Renal cortex interstitium (tissue), 11 donors: ENCODE results near the gene SCN7A. TPM values are rescaled to one million over a fixed set of nuclear protein-coding genes. Genes with fewer than 3 reads are reported as not detected.
"Not testable (repeated sequence)": the region's sequence is repeated elsewhere in the genome, so short reads cannot be mapped to it uniquely, and the experiment has no call there.

ENCODE experiments used
- DNase-seq, 11 donors: peaks; one replicate each; pipeline ENCODE4 v3.0.0-alpha.2; 2013; ENCODE audit warnings: low read depth in 9 of 11, low spot score in 4 of 11; ENCODE audit errors: extremely low read depth in 1 of 11
- polyA plus RNA-seq, 3 donors: library from polyadenylated mRNA; unstranded; fragments of 120-200 nt; gene quantifications; one replicate each; pipeline ENCODE4 v1.2.1, GENCODE V29; 2013; ENCODE audit not compliant: insufficient read length in 3 of 3

The SCN7A gene
- polyA plus RNA-seq, 3 donors = 9.7 to 15.3 (median 14.4) TPM

GRCh38 chr2:166410828-166411472 is 83.1 kb downstream of the SCN7A start:
- DNase-seq = no peak

DNA sequence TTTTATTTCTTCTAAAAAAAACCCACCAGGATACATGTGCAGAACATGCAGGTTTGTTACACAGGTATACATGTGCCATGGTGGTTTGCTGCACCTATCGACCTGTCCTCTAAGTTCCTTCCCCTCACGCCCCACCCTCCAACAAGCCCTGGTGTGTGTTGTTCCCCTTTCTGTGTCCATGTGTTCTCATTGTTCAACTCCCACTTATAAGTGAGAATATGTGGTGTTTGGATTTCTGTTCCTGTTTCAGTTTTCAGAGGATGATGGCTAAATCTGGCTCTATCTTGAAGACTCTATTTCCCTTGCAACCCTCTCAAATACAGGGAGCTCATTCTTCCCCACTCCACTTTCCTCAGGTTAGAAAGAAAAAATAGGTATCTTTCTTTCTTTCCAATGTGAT is 86.3 kb downstream of the SCN7A start:
- DNase-seq = not testable (repeated sequence)

DNA sequence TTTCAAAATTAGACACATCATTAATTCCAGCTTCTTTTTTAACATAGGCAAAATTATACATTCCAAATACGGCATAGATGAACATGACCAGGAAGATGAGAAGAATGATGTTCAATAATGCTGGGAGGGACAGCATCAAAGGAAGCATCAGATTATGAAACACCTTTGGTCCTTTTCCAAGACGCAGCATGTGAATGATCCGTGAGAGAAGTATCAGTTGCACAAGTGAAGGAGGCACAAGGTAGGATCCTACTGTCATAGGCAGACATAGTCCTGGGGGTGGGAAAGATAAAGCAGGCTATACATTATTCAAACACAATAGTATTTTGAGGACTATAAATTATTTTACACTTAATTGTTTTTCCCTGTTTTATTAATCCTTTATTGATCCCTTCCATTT is 87.7 kb downstream of the SCN7A start:
- no peak for DNase-seq

GRCh38 chr2:166405569-166405926 is 88.5 kb downstream of the SCN7A start:
- no peak for DNase-seq

DNA sequence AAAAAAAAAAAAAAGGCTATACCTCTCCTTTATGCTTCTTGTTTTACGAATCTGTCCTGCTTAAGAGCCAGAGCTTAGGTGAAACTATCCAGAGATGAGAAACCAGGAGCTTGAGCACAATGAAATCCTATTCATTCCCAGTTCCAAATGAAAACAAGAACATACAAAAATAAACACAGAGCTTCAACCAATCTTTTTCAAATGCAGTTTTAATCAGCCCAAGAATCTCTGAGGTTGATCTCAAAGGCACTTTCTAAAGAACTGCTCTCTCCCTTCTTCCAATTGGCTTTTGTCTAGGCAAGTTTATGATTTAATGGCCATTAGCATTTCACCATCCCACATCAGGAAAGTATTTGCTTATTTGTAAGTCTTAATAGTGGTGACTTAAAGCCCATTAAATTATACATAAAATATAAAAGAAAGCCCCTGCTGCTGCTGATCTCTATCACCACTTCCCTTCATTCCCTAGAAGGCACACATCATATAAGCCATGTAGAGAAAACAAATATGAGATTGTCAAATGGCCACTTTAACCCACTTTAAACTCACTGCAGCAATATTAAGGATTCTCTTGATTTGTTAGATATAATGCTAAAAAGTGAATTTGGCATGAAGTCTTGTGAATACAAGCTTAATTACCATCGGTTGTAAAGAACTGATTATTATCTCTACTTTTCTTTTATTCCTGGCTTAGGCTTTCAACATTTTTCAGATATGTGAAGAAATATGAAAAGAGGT is 89.0 kb downstream of the SCN7A start:
- DNase-seq = no peak

GRCh38 chr2:166394245-166394644 is 99.8 kb downstream of the SCN7A start:
- no peak for DNase-seq

DNA sequence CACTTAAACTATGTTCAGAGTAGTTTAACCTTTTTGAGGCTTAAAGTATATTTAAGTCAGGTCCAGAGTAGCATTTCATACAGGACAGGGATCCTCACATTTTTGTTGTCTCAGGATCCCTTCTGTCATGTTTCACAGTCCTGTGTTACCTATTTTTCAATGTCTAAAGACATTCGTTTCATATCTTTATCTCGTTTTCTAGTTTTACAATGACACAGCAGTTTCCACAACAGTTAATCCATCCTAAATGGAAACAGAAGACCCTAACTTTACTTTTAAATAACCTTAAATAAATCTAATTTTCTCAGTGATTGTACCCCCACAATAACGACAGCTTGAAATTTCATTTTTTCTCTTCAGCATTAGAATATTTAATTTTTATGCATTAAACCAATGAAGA is 101.0 kb downstream of the SCN7A start:
- DNase-seq = no peak

DNA sequence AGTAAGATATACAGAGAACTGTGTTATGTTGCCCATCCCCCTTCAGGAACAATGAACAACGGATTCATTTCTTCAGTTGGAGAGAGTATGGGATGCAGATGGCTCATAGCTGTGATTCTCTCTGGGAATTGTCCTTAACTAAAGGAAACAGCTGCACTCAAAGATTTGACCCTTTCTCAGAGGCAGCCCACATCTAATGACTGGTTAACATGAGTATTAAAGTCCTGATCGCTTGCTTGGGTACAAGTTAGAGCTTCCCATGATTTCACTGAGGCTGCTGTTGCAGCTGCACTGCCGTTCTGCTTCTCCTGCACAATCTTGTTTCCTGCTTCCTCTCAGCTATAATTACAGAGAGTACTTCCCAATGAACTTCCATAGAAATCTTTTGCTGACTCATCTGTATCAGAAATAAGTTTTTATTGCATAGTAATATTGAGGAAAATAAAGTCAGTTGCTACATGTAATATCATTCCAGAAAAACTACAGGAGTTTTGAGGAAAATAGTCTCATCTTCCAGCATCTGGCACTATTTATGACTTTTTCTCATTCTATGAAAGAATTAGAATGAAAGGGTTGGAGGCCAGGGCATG is 105.5 kb downstream of the SCN7A start:
- DNase-seq = no peak

- no peak for DNase-seq
These were observed 108.7 kb downstream of the SCN7A start for GRCh38 chr2:166385313-166385712.

DNA sequence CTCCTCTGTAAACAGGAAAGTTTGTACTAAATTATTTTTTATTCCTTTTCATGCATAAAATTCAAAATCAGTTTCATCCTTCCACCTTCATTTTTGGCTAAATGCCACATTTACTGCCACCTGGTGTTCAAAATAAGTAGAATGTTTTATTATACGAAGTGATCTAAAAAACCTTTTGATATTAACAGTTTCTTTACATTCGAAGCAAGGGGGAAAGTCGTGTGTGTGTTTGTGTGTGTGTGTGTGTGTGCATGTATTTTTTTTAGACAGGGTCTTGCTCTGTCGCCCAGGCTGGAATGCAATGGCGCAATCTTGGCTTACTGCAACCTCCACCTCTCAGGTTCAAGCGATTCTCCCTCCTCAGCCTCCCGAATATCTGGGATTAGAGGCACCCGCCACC is 109.3 kb downstream of the SCN7A start:
- peak in 1 of 11 donors; percentile 13 for DNase-seq

DNA sequence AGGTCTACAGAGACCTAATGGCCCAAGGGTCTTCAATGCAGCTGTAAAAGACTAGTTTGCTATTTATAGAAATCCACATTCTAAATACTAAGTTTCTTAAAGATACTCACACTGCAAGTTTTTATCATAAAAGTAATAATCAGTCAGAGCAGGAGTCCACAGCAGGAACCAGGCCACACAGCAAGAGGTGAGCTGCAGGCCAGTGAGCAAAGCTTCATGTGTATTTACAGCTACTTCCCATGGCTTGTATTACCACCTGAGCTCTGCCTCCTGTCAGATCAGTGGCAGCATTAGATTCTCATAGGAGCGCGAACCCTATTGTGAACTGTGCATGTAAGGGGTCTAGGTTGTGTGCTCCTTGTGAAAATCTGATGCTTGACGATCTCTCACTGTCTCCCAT is 111.6 kb downstream of the SCN7A start:
- no peak for DNase-seq

GRCh38 chr2:166380615-166381014 is 113.4 kb downstream of the SCN7A start:
- DNase-seq = no peak

DNA sequence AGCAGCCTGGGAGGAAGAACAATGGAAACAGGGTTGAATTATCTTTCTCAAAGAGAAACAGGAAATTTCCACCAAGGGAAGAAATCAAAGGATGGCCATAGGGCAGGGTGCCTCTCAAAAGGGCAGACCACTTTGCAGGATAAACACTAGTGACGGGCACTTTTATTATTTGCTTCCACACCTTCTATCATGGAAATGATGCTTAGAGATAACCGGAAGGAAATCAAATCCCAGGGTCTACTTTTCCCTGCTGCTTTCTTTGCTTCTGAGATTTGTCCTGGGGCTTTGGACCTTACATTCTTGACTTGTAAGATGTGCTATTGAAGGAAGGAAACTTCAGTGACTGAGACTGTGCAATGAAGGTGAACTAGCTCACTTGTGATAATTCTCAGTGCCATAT is 117.2 kb downstream of the SCN7A start:
- no peak for DNase-seq

DNA sequence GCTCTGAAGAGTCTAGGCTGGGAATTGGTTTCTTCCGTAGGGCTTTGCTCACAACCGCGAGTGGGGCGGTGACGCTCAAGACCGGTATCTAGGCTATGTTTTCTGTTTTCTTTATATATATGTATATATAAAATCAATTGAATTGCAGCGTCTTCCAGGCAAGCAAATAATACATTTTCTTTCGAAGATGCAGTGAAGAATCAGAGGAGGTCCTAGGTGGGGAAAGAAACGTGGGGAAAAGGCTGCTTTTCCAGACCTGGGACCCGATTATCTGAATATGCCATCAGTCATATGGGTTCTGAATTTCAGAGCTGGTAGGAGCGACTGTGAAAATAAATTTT is 117.6 kb downstream of the SCN7A start:
- DNase-seq = no peak

DNA sequence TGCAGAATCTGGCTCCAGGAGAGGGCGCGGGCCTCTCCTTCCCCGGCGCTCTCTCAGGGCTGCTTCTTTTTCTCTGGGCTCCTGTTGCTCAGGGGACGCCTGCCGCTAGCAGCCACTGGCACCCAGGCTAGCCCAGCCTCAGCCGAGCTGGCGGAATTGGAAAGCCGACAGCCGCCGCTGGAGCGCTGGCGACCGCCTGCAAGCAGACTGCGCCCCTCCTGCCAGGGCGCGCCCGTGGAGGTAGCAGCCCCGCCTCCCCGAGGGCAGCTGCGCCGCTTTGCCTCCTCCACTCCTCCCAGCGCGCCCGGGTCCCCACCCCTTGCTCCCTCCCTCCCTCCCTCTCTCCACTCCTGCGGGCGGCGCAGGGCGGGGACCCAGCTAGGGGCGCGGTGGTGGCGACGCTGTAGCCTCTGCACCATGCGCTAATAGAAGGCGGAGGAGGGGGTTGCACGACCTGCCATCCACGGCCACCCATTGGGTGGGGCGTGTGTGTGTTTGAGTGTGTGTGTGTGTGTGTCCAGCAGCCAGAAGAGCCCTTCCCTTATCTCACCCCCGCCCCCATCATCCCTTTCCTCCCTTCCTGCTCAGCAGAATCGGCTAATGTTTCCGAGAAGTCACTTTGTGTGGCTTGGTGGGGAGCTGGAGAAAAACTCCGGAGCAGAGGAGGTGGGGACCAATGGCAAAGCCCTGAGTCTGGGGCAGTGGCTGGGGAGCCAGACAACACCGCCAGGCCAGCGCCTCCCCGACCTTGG is 118.1 kb downstream of the SCN7A start, which contains the start of gene SCN9A:
Gene SCN9A, minus strand, starts transcription at position 209 of the 752 bp plus-strand sequence. CDS start 64,188 bp downstream, outside the sequence.
- DNase-seq = peak; percentile 22 to 71 (median 56)

GRCh38 chr2:166375195-166375735 is 118.8 kb downstream of the SCN7A start:
- peak in 2 of 11 donors; percentile 19 to 20 for DNase-seq

- DNase-seq = no peak
These were observed 120.1 kb downstream of the SCN7A start for GRCh38 chr2:166373951-166374350.

GRCh38 chr2:166373539-166373938 is 120.5 kb downstream of the SCN7A start:
- DNase-seq = no peak

GRCh38 chr2:166373105-166373504 is 120.9 kb downstream of the SCN7A start:
- no peak for DNase-seq

DNA sequence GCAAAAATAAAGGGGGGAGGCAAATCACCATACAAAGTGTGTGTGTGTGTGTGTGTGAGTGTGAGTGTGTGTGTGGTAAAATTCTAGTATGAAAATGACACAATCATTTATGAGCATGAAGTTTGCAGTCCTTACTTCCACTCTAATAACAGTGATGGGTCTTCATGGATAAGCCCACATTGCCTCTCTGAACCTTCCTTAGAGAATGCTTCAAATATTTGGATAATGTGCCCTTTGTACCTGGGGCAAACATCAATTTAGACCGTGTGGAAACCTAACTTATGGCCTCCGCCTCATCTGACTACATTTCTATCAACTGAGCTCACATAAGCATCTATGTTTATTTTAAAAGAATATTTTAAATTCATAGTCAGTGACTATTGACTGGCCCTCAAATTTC is 122.0 kb downstream of the SCN7A start:
- DNase-seq = no peak
